SH-SY5Y (cell line): Measurements from ENCODE around the gene MOV10L1.

Experiments used
- GATA2 ChIP-seq: IDR thresholded peaks from 2 replicates; pipeline ENCODE4 v1.6.1; 2011; ENCODE audit warnings: mild to moderate bottlenecking, low read depth, low read length
- GATA3 ChIP-seq: IDR thresholded peaks from 2 replicates; pipeline ENCODE4 v1.6.1; 2011; ENCODE audit warnings: low read depth, mild to moderate bottlenecking, low read length, moderate library complexity

DNA sequence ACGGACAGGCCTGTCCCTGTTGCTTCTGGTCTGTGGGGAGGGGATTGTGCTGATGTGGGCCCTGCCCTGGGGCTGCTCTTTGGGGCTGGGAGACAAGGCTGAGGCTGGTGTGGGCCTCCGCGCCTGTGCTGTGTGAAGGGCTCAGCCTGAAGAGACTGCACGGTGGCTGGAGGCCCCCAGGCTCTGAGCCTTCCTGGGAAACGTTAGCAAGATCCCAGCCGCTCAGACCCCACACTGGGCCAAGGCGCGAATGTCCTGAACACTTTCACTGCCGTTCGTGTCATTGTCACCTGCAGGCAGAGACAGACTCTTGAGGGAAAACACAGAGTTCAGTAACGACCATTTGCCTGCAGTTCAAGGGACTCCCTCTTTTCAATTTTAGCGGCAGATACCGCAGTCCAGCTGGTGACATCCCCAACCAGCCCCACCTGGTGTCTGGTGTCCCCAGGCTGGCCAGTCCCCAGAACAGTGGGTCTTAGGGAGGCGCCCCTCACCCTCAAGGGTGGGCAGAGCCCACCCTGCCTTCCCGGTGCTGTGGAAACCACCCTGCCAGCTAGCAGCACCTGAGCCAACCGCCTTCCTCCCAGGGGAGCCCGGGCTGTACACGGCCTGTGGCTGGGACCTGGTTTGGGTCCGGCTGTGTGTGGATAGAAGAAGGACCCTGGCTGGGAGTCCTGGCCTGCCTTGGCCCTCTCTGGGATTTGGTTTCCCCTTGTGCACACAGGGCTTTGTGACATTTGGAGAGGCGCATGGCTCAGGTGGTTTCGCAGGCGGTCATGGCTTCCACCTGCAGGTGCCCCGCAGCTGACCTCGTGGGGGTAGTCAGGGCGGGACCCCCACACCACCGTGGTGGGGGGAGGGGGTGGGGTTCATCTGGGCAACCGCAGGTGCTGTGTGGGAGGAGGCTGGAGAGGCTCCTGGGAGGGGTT, 86.4 kb downstream of the MOV10L1 start:
- TF ChIP-seq GATA2 (no peak), GATA3 (no peak)
